CD4-positive, CD25-positive, alpha-beta regulatory T cell (primary cell): Measurements from ENCODE around the gene KCNRG. TPM values are rescaled to one million over a fixed set of nuclear protein-coding genes. Genes with fewer than 3 reads are reported as not detected.

ENCODE experiments used
- ATAC-seq, 2 donors: fragments of 150-1000 bp; cut with Tn5 transposase; one replicate each; pipeline ENCODE4 v1.10.0; 2021; ENCODE audit warnings: low read depth in 2 of 2, moderate number of reproducible peaks in 2 of 2, moderate library complexity in 1 of 2
- DNase-seq, 3 donors: peaks; one replicate each; pipeline versions ENCODE4 v3.0.0 to v3.0.0-alpha.2; 2012 to 2022; ENCODE audit warnings: mixed read lengths in 1 of 3
- H3K27ac ChIP-seq: one replicate; pipeline ENCODE4 v1.7.0; 2013; ENCODE audit warnings: mild to moderate bottlenecking, low read length; ENCODE audit not compliant: insufficient read depth, poor library complexity, severe bottlenecking
- H3K27me3 ChIP-seq: one replicate; pipeline ENCODE4 v1.7.0; 2013; ENCODE audit warnings: low read length; ENCODE audit not compliant: control insufficient read depth, insufficient read depth
- H3K36me3 ChIP-seq: one replicate; pipeline ENCODE4 v1.7.0; 2013; ENCODE audit warnings: mild to moderate bottlenecking, low read length, moderate library complexity; ENCODE audit not compliant: control insufficient read depth, insufficient read depth
- H3K4me1 ChIP-seq: 2 replicates; pipeline ENCODE4 v1.7.0; 2013; ENCODE audit warnings: mild to moderate bottlenecking, low read length; ENCODE audit not compliant: insufficient read depth, control insufficient read depth, poor library complexity, severe bottlenecking
- H3K4me3 ChIP-seq: one replicate; pipeline ENCODE4 v1.7.0; 2013; ENCODE audit warnings: low read depth, mild to moderate bottlenecking, low read length, moderate library complexity
- H3K9me3 ChIP-seq, 2 experiments: 1 replicate in 1 of 2; 2 replicates in 1 of 2; pipeline ENCODE4 v1.7.0; 2013; ENCODE audit warnings: low read length in 2 of 2, mild to moderate bottlenecking in 1 of 2, moderate library complexity in 1 of 2; ENCODE audit not compliant: control insufficient read depth in 2 of 2
- H3K27ac Mint-ChIP-seq, 3 donors: one replicate each; pipeline ENCODE4 v1.8.0; 2020 to 2022; ENCODE audit warnings: mild to moderate bottlenecking in 3 of 3, mixed read lengths in 3 of 3, moderate library complexity in 2 of 3
- H3K27me3 Mint-ChIP-seq: one replicate; pipeline ENCODE4 v1.8.0; 2022; ENCODE audit warnings: mild to moderate bottlenecking, mixed read lengths
- H3K36me3 Mint-ChIP-seq: one replicate; pipeline ENCODE4 v1.8.0; 2020; ENCODE audit warnings: mixed read lengths
- H3K4me1 Mint-ChIP-seq, 4 donors: one replicate each; pipeline ENCODE4 v1.8.0; 2020 to 2022; ENCODE audit warnings: mixed read lengths in 4 of 4, mild to moderate bottlenecking in 1 of 4
- H3K4me3 Mint-ChIP-seq, 4 donors: one replicate each; pipeline ENCODE4 v1.8.0; 2020 to 2022; ENCODE audit warnings: mild to moderate bottlenecking in 4 of 4, mixed read lengths in 4 of 4, moderate library complexity in 3 of 4
- H3K9me3 Mint-ChIP-seq, 7 donors: one replicate each; pipeline ENCODE4 v1.8.0; 2020 to 2022; ENCODE audit warnings: mixed read lengths in 7 of 7, mild to moderate bottlenecking in 3 of 7, moderate library complexity in 2 of 7
- polyA plus RNA-seq, 4 donors: library from polyadenylated mRNA; unstranded; fragments of 300-500 nt; fragmentation: Illumina TruSeq; gene quantifications; one replicate each; pipeline ENCODE4 v1.2.3, GENCODE V29; 2021
- total RNA-seq: library from RNA; stranded (reverse); gene quantifications from one replicate; pipeline ENCODE4 v1.2.3, GENCODE V29; 2022

The KCNRG gene
- total and polyA plus RNA-seq, 5 donors from 2014 or later: 0.15 to 0.89 (median 0.47) TPM

DNA sequence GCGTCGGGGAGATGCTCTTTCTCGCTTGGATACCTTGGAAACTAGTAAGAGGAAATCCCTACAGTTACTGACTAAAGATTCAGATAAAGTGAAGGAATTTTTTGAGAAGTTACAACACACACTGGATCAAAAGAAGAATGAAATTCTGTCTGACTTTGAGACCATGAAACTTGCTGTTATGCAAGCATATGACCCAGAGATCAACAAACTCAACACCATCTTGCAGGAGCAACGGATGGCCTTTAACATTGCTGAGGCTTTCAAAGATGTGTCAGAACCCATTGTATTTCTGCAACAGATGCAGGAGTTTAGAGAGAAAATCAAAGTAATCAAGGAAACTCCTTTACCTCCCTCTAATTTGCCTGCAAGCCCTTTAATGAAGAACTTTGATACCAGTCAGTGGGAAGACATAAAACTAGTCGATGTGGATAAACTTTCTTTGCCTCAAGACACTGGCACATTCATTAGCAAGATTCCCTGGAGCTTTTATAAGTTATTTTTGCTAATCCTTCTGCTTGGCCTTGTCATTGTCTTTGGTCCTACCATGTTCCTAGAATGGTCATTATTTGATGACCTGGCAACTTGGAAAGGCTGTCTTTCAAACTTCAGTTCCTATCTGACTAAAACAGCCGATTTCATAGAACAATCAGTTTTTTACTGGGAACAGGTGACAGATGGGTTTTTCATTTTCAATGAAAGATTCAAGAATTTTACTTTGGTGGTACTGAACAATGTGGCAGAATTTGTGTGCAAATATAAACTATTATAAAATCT lies 2.7 kb upstream of the KCNRG start:
- H3K4me1 Mint-ChIP-seq: peaks cover 30 to 63% (median 50%) of the 10 kb centered on the region in 4 donors
- Histone ChIP-seq H3K4me1 (no peaks in the 10 kb centered on the region), H3K27ac (no peak overlapping the region), H3K4me3 (no peak overlapping the region), H3K36me3 (peaks cover 54% of the 10 kb centered on the region), H3K9me3 (no peaks in the 10 kb centered on the region), H3K27me3 (no peaks in the 10 kb centered on the region)
- H3K4me3 Mint-ChIP-seq: no peak overlapping the region
- peak overlapping the region in 1 of 3 donors; percentile 4 for H3K27ac Mint-ChIP-seq
- peaks cover 47% of the 10 kb centered on the region for H3K36me3 Mint-ChIP-seq
- ATAC-seq: no peak
- H3K9me3 Mint-ChIP-seq: peaks cover 0 to 2% (median 0%) of the 10 kb centered on the region in 7 donors
- no peak for DNase-seq
- H3K27me3 Mint-ChIP-seq: no peaks in the 10 kb centered on the region

DNA sequence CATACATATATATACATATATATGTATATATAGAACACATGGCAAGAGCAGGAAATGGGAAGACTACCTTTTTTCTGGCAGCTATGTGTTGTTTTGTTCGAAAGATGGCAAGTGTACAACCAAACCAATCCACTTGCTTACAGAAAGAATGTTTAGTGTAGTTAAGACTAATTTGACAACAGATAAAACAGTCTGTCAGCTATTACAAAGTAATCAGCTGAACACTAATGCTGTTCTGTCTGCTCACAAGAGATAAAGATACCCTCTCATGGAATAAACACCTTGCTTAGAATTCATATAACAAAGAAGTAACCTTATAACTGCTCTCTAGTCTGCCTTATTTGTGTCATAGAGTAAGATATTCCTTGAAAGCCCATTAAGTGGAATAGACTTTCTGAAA lies 858 bp upstream of the KCNRG start:
- no peak overlapping the region for H3K27ac ChIP-seq
- no peaks in the 10 kb centered on the region for H3K4me1 ChIP-seq
- Mint-ChIP-seq H3K4me1 (peaks cover 40 to 64% (median 54%) of the 10 kb centered on the region in 4 donors), H3K27ac (peak overlapping the region in 2 of 3 donors; percentile 2 to 75), H3K4me3 (no peak overlapping the region), H3K36me3 (peaks cover 50% of the 10 kb centered on the region), H3K27me3 (no peaks in the 10 kb centered on the region), H3K9me3 (peaks cover 0 to 3% (median 0%) of the 10 kb centered on the region in 7 donors)
- no peak overlapping the region for H3K4me3 ChIP-seq
- ATAC-seq (no peak), DNase-seq (no peak)
- no peaks in the 10 kb centered on the region for H3K27me3 ChIP-seq
- H3K36me3 ChIP-seq: peaks cover 49% of the 10 kb centered on the region
- no peaks in the 10 kb centered on the region for H3K9me3 ChIP-seq

GRCh38 chr13:50015750-50016149 lies 506 bp downstream of the KCNRG start:
- Mint-ChIP-seq H3K4me1 (peaks cover 40 to 57% (median 51%) of the 10 kb centered on the region in 4 donors), H3K27ac (peak overlapping the region; percentile 32 to 62 (median 39))

DNA sequence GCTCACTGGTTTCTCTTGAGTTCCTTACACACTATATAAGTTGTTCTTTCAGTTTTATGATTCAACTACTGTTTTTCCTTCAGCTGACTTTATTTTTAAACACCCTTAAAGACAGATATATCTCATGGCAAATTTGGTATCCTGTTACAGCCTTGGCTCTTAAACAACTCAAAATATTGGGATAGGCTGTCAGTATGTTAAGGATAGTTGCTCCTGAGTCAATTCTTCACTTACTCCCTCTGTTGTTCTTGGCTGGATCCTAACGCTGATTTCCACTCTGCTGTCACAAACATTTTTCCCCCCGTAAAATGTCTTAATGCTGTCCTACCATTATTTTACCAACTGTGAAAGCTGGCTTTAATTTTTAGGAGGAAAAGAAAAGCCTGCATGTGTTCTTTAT lies 1.2 kb downstream of the KCNRG start:
- Mint-ChIP-seq H3K9me3 (peaks cover 0 to 3% (median 0%) of the 10 kb centered on the region in 7 donors), H3K36me3 (peaks cover 48% of the 10 kb centered on the region), H3K27me3 (no peaks in the 10 kb centered on the region), H3K4me1 (peaks cover 33 to 53% (median 46%) of the 10 kb centered on the region in 4 donors), H3K27ac (peak overlapping the region in 2 of 3 donors; percentile 39 to 62), H3K4me3 (no peak overlapping the region)
- DNase-seq (no peak), ATAC-seq (no peak)
- Histone ChIP-seq H3K27me3 (no peaks in the 10 kb centered on the region), H3K36me3 (peaks cover 51% of the 10 kb centered on the region), H3K4me1 (no peaks in the 10 kb centered on the region), H3K4me3 (no peak overlapping the region), H3K27ac (no peak overlapping the region), H3K9me3 (no peaks in the 10 kb centered on the region)

More at GRCh38 chr13:50015750-50016149, 506 bp downstream of the KCNRG start:
- Histone ChIP-seq H3K4me1 (no peaks in the 10 kb centered on the region), H3K9me3 (no peaks in the 10 kb centered on the region), H3K4me3 (no peak overlapping the region), H3K27ac (no peak overlapping the region), H3K27me3 (no peaks in the 10 kb centered on the region), H3K36me3 (peaks cover 56% of the 10 kb centered on the region)
- peaks cover 53% of the 10 kb centered on the region for H3K36me3 Mint-ChIP-seq
- peaks cover 0 to 3% (median 0%) of the 10 kb centered on the region in 7 donors for H3K9me3 Mint-ChIP-seq
- DNase-seq (no peak), ATAC-seq (no peak)
- no peaks in the 10 kb centered on the region for H3K27me3 Mint-ChIP-seq
- H3K4me3 Mint-ChIP-seq: no peak overlapping the region

DNA sequence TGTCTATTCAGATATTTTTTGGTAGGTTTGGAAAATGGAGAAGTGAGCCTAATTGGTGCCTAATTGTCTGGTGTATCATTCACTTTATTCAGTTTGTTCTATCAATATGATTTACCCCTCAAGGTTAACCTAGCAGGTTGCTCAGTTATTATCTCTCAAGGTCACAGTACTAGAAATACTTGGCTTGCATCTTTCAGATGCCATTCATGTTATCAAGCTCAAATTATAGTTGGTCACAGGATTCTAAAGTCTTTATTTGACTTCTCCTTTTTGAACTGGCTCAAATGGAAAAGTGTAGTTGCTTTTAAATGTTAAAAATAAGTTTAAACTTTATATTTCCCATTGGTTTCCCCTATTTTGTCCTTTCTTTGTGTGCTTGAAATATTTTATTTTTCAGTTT lies 2.6 kb downstream of the KCNRG start:
- H3K27me3 ChIP-seq: no peaks in the 10 kb centered on the region
- Mint-ChIP-seq H3K9me3 (peaks cover 0 to 3% (median 0%) of the 10 kb centered on the region in 7 donors), H3K36me3 (peaks cover 36% of the 10 kb centered on the region), H3K4me3 (no peak overlapping the region), H3K4me1 (peaks cover 21 to 44% (median 37%) of the 10 kb centered on the region in 4 donors), H3K27ac (no peak overlapping the region), H3K27me3 (no peaks in the 10 kb centered on the region)
- ATAC-seq (no peak), DNase-seq (no peak)
- H3K4me3 ChIP-seq: no peak overlapping the region
- no peaks in the 10 kb centered on the region for H3K9me3 ChIP-seq
- H3K4me1 ChIP-seq: no peaks in the 10 kb centered on the region
- H3K36me3 ChIP-seq: peaks cover 44% of the 10 kb centered on the region
- no peak overlapping the region for H3K27ac ChIP-seq

GRCh38 chr13:50025436-50025835 lies 10.2 kb downstream of the KCNRG start:
- peaks cover 24% of the 10 kb centered on the region for H3K36me3 ChIP-seq
- H3K4me3 ChIP-seq: no peak overlapping the region
- H3K27ac ChIP-seq: no peak overlapping the region
- H3K9me3 ChIP-seq: no peaks in the 10 kb centered on the region
- Mint-ChIP-seq H3K4me1 (peaks cover 5 to 14% (median 10%) of the 10 kb centered on the region in 4 donors), H3K9me3 (no peaks in the 10 kb centered on the region), H3K4me3 (no peak overlapping the region), H3K36me3 (peaks cover 33% of the 10 kb centered on the region), H3K27ac (no peak overlapping the region), H3K27me3 (no peaks in the 10 kb centered on the region)
- ATAC-seq (no peak), DNase-seq (no peak)
- H3K4me1 ChIP-seq: no peaks in the 10 kb centered on the region
- H3K27me3 ChIP-seq: no peaks in the 10 kb centered on the region

DNA sequence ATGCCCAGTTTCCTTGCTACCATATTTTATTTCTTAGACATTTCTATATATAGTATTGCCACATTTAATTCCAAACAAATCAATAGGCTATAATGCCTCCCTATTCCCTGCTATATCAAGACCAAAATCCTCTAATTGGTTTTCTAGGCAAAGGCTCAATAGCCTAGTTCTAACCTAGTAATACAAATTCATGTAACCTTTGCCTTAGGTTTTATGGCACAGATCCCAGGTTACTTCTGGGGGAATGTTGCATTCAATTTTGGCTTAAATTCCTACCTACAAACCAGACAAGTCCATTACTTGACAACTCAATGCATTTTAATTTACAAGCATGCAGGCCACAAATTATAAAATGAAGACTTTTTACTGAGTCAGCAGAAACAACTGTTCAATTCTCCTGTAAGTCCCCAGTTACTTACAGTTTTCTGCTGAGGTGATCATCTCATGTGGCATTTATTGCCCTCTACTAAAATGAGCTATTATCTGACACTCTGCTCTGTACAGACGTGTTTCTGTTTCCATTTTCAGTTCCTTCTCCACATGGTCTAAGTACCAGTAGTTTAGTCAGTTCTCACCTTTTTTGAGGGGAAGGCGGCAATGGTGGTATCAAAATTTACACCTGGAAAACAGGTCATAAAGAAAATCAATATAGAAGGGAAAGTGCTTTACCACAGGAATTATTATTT lies 11.7 kb downstream of the KCNRG start:
- H3K36me3 ChIP-seq: peaks cover 18% of the 10 kb centered on the region
- H3K9me3 ChIP-seq: no peaks in the 10 kb centered on the region
- Mint-ChIP-seq H3K27ac (peak overlapping the region in 2 of 3 donors; percentile 1 to 55), H3K4me3 (no peak overlapping the region), H3K36me3 (peaks cover 30% of the 10 kb centered on the region), H3K4me1 (peaks cover 4 to 20% (median 10%) of the 10 kb centered on the region in 4 donors), H3K9me3 (no peaks in the 10 kb centered on the region), H3K27me3 (no peaks in the 10 kb centered on the region)
- ATAC-seq (no peak), DNase-seq (no peak)
- H3K27ac ChIP-seq: no peak overlapping the region
- H3K4me1 ChIP-seq: no peaks in the 10 kb centered on the region
- no peaks in the 10 kb centered on the region for H3K27me3 ChIP-seq
- H3K4me3 ChIP-seq: no peak overlapping the region
